Tibial nerve (tissue), 4 donors: ENCODE results near the gene MARF1.

Experiments
- EP300 ChIP-seq, 2 donors: sonication (generic); formaldehyde crosslinking; IDR thresholded peaks; one replicate each; pipeline ENCODE4 v1.6.1; 2017; ENCODE audit warnings: antibody characterized with exemption in 2 of 2, mild to moderate bottlenecking in 1 of 2
- TF ChIP-seq, protein P1 (sequence below), 5 experiments: fragments of 200-600 bp in 3 of 5; fragments of 450-650 bp in 2 of 5; sonication (generic) in 3 of 5; IDR thresholded peaks; one replicate each; pipeline ENCODE4 v1.5.1; 2016 to 2019; ENCODE audit warnings: antibody characterized with exemption in 5 of 5, mild to moderate bottlenecking in 3 of 5, moderate library complexity in 2 of 5

DNA sequence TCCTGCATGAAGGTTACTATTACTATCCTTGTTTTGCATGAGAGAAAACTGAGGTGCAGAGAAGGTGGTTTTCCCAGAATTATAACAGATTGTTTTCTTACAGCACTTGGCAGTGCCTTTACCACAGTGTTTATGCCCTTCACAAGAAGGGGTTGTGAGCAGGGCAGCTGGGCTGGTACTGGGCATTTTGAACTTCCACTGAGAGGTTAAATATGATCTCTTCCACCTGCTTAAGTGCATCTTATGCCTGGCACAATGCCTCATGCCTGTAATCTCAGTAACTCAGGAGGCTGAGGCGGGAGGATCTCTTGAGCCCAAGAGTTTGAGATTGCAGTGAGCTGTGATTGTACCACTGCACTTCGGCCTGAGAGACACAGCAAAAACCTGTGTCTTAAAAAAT is 43.3 kb upstream of the MARF1 start:
- TF ChIP-seq, protein P1, sequence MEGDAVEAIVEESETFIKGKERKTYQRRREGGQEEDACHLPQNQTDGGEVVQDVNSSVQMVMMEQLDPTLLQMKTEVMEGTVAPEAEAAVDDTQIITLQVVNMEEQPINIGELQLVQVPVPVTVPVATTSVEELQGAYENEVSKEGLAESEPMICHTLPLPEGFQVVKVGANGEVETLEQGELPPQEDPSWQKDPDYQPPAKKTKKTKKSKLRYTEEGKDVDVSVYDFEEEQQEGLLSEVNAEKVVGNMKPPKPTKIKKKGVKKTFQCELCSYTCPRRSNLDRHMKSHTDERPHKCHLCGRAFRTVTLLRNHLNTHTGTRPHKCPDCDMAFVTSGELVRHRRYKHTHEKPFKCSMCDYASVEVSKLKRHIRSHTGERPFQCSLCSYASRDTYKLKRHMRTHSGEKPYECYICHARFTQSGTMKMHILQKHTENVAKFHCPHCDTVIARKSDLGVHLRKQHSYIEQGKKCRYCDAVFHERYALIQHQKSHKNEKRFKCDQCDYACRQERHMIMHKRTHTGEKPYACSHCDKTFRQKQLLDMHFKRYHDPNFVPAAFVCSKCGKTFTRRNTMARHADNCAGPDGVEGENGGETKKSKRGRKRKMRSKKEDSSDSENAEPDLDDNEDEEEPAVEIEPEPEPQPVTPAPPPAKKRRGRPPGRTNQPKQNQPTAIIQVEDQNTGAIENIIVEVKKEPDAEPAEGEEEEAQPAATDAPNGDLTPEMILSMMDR (IDR thresholded peaks at IDR 0.05), result no peak
- no peak for TF ChIP-seq EP300 (IDR thresholded peaks at IDR 0.05)
